Epidermal melanocyte (primary cell): ENCODE data around the gene BIN1.

ENCODE experiments used
- DNase-seq: peaks from one replicate; pipeline ENCODE4 v3.0.0; 2011; ENCODE audit warnings: low spot score; ENCODE audit not compliant: insufficient read length

The BIN1 gene

GRCh38 chr2:127076290-127076689, 30.7 kb downstream of the BIN1 start:
- DNase-seq = no peak

- DNase-seq = no peak
Measured at GRCh38 chr2:127075821-127076220, 31.1 kb downstream of the BIN1 start.

GRCh38 chr2:127074936-127075335, 32.0 kb downstream of the BIN1 start:
- DNase-seq = no peak

GRCh38 chr2:127074358-127074757, 32.6 kb downstream of the BIN1 start:
- DNase-seq = no peak

- peak; percentile 51 for DNase-seq
Measured at GRCh38 chr2:127072970-127073369, 34.0 kb downstream of the BIN1 start.

- no peak for DNase-seq
Measured at GRCh38 chr2:127072396-127072795, 34.6 kb downstream of the BIN1 start.

GRCh38 chr2:127071901-127072328, 35.0 kb downstream of the BIN1 start:
- no peak for DNase-seq

- no peak for DNase-seq
Measured at GRCh38 chr2:127070221-127070620, 36.7 kb downstream of the BIN1 start.

- DNase-seq = no peak
Measured at GRCh38 chr2:127069536-127069935, 37.4 kb downstream of the BIN1 start.

- DNase-seq = no peak
Measured at GRCh38 chr2:127069003-127069402, 38.0 kb downstream of the BIN1 start.

- DNase-seq = no peak
Measured at GRCh38 chr2:127068351-127068741, 38.6 kb downstream of the BIN1 start.

- no peak for DNase-seq
Measured at GRCh38 chr2:127067620-127068350, 39.2 kb downstream of the BIN1 start.

- DNase-seq = no peak
Measured at GRCh38 chr2:127066942-127067341, 40.0 kb downstream of the BIN1 start.

GRCh38 chr2:127065940-127066318, 41.0 kb downstream of the BIN1 start:
- no peak for DNase-seq

GRCh38 chr2:127065299-127065939, 41.5 kb downstream of the BIN1 start:
- no peak for DNase-seq

GRCh38 chr2:127064642-127065250, 42.2 kb downstream of the BIN1 start:
- peak; percentile 97 for DNase-seq

- DNase-seq = no peak
Measured at GRCh38 chr2:127063701-127064590, 43.0 kb downstream of the BIN1 start.

- peak; percentile 47 for DNase-seq
Measured at GRCh38 chr2:127061375-127062273, 45.3 kb downstream of the BIN1 start.

GRCh38 chr2:127060264-127060945, 46.5 kb downstream of the BIN1 start:
- no peak for DNase-seq

- DNase-seq = no peak
Measured at GRCh38 chr2:127059559-127059958, 47.4 kb downstream of the BIN1 start.
